ENCODE data around the gene PTPN4. TPM values are rescaled to one million over a fixed set of nuclear protein-coding genes. Genes with fewer than 3 reads are reported as not detected.
A peak's percentile ranks its signal among the peaks of the same experiment; 100 is the strongest.

PTPN4 gene
- total and polyA plus RNA-seq, 2 of the 13 experiments (the other 11 are each of a cell fraction or from before 2014, with no cell fraction given): 20.3 to 34.6 TPM

GRCh38 chr2:119715409-119716283 is 44.1 kb upstream of the PTPN4 start (continued):
- TF ChIP-seq, protein P1, sequence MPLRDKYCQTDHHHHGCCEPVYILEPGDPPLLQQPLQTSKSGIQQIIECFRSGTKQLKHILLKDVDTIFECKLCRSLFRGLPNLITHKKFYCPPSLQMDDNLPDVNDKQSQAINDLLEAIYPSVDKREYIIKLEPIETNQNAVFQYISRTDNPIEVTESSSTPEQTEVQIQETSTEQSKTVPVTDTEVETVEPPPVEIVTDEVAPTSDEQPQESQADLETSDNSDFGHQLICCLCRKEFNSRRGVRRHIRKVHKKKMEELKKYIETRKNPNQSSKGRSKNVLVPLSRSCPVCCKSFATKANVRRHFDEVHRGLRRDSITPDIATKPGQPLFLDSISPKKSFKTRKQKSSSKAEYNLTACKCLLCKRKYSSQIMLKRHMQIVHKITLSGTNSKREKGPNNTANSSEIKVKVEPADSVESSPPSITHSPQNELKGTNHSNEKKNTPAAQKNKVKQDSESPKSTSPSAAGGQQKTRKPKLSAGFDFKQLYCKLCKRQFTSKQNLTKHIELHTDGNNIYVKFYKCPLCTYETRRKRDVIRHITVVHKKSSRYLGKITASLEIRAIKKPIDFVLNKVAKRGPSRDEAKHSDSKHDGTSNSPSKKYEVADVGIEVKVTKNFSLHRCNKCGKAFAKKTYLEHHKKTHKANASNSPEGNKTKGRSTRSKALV (CRISPR knock-in tag; IDR thresholded peaks at IDR 0.05): no peak
- TF ChIP-seq SALL1 (CRISPR knock-in tag; IDR thresholded peaks at IDR 0.05) (peak; percentile 63), KIAA2018 (CRISPR knock-in tag; IDR thresholded peaks at IDR 0.05; ENCODE audit: borderline replicate concordance) (no peak), KMT2B (CRISPR knock-in tag; IDR thresholded peaks at IDR 0.05) (no peak), ZNF460 (CRISPR knock-in tag; IDR thresholded peaks at IDR 0.05; ENCODE audit: borderline replicate concordance) (no peak), ZSCAN22 (CRISPR knock-in tag; IDR thresholded peaks at IDR 0.05) (no peak), MZF1 (CRISPR knock-in tag; IDR thresholded peaks at IDR 0.05; ENCODE audit: borderline replicate concordance) (no peak), SP1 (IDR thresholded peaks at IDR 0.05) (no peak), SP1 (CRISPR knock-in tag; IDR thresholded peaks at IDR 0.05) (no peak), TBL1XR1 (IDR thresholded peaks at IDR 0.05; ENCODE audit: borderline replicate concordance, low read length, partially characterized antibody) (no peak)
- TF ChIP-seq, protein P2, sequence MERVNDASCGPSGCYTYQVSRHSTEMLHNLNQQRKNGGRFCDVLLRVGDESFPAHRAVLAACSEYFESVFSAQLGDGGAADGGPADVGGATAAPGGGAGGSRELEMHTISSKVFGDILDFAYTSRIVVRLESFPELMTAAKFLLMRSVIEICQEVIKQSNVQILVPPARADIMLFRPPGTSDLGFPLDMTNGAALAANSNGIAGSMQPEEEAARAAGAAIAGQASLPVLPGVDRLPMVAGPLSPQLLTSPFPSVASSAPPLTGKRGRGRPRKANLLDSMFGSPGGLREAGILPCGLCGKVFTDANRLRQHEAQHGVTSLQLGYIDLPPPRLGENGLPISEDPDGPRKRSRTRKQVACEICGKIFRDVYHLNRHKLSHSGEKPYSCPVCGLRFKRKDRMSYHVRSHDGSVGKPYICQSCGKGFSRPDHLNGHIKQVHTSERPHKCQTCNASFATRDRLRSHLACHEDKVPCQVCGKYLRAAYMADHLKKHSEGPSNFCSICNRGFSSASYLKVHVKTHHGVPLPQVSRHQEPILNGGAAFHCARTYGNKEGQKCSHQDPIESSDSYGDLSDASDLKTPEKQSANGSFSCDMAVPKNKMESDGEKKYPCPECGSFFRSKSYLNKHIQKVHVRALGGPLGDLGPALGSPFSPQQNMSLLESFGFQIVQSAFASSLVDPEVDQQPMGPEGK (CRISPR knock-in tag; IDR thresholded peaks at IDR 0.05): no peak
- TF ChIP-seq, protein P3, sequence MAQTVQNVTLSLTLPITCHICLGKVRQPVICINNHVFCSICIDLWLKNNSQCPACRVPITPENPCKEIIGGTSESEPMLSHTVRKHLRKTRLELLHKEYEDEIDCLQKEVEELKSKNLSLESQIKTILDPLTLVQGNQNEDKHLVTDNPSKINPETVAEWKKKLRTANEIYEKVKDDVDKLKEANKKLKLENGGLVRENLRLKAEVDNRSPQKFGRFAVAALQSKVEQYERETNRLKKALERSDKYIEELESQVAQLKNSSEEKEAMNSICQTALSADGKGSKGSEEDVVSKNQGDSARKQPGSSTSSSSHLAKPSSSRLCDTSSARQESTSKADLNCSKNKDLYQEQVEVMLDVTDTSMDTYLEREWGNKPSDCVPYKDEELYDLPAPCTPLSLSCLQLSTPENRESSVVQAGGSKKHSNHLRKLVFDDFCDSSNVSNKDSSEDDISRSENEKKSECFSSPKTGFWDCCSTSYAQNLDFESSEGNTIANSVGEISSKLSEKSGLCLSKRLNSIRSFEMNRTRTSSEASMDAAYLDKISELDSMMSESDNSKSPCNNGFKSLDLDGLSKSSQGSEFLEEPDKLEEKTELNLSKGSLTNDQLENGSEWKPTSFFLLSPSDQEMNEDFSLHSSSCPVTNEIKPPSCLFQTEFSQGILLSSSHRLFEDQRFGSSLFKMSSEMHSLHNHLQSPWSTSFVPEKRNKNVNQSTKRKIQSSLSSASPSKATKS (CRISPR knock-in tag; IDR thresholded peaks at IDR 0.05): no peak

All from HepG2 (cell line).